HG02798 (cell line): Measurements from ENCODE around the gene S100A11.
A peak's percentile ranks its signal among the peaks of the same experiment; 100 is the strongest.
"Not testable (repeated sequence)": the region's sequence is repeated elsewhere in the genome, so short reads cannot be mapped to it uniquely, and the experiment has no call there.

ENCODE experiments used
- ATAC-seq: cut with Tn5 transposase; IDR thresholded peaks from one replicate; pipeline ENCODE4 v1.9.1; 2021; ENCODE audit warnings: mild to moderate bottlenecking; ENCODE audit not compliant: unreplicated experiment, poor library complexity

S100A11 gene

GRCh38 chr1:152036267-152037216 lies at the start of gene S100A11:
TSS of gene S100A11 (minus strand) at chr1:152037004. CDS start at chr1:152036915, 89 bp downstream.
- ATAC-seq, result peak; percentile 58

- ATAC-seq, result no peak
Observed at GRCh38 chr1:152084853-152085252, 48.0 kb upstream of the S100A11 start.

GRCh38 chr1:152081026-152081425 lies 44.2 kb upstream of the S100A11 start:
- ATAC-seq, result not testable (repeated sequence)

GRCh38 chr1:152080494-152080893 lies 43.7 kb upstream of the S100A11 start:
- not testable (repeated sequence) for ATAC-seq

GRCh38 chr1:152078831-152079441 lies 42.1 kb upstream of the S100A11 start:
- no peak for ATAC-seq

GRCh38 chr1:152072311-152072710 lies 35.5 kb upstream of the S100A11 start:
- no peak for ATAC-seq

GRCh38 chr1:152071123-152071522 lies 34.3 kb upstream of the S100A11 start:
- ATAC-seq, result no peak

- no peak for ATAC-seq
Observed at GRCh38 chr1:152067929-152068328, 31.1 kb upstream of the S100A11 start.

- ATAC-seq, result no peak
Observed at GRCh38 chr1:152067150-152067549, 30.3 kb upstream of the S100A11 start.

- ATAC-seq, result no peak
Observed at GRCh38 chr1:152061952-152062351, 25.1 kb upstream of the S100A11 start.

- ATAC-seq, result no peak
Observed at GRCh38 chr1:152053375-152053774, 16.6 kb upstream of the S100A11 start.

- peak; percentile 29 for ATAC-seq
Observed at GRCh38 chr1:152052606-152053005, 15.8 kb upstream of the S100A11 start.

- no peak for ATAC-seq
Observed at GRCh38 chr1:152050886-152051675, 14.3 kb upstream of the S100A11 start.

GRCh38 chr1:152049291-152050083 lies 12.7 kb upstream of the S100A11 start:
- no peak for ATAC-seq

GRCh38 chr1:152048416-152049009 lies 11.7 kb upstream of the S100A11 start:
- peak; percentile 9 for ATAC-seq

- ATAC-seq, result peak; percentile 94
Observed at GRCh38 chr1:152047730-152048415, 11.1 kb upstream of the S100A11 start.

- ATAC-seq, result no peak
Observed at GRCh38 chr1:152047413-152047729, 10.6 kb upstream of the S100A11 start.

GRCh38 chr1:152044386-152044785 lies 7.6 kb upstream of the S100A11 start:
- ATAC-seq, result no peak

GRCh38 chr1:152043870-152044269 lies 7.1 kb upstream of the S100A11 start:
- no peak for ATAC-seq
